GM18909 (cell line): ENCODE measurements around the gene CXCL14.
"Not testable (repeated sequence)": the region's sequence is repeated elsewhere in the genome, so short reads cannot be mapped to it uniquely, and the experiment has no call there.

ENCODE experiments used
- ATAC-seq: cut with Tn5 transposase; IDR thresholded peaks from one replicate; pipeline ENCODE4 v1.9.1; 2021; ENCODE audit warnings: mild to moderate bottlenecking; ENCODE audit not compliant: unreplicated experiment, poor library complexity

The CXCL14 gene

DNA sequence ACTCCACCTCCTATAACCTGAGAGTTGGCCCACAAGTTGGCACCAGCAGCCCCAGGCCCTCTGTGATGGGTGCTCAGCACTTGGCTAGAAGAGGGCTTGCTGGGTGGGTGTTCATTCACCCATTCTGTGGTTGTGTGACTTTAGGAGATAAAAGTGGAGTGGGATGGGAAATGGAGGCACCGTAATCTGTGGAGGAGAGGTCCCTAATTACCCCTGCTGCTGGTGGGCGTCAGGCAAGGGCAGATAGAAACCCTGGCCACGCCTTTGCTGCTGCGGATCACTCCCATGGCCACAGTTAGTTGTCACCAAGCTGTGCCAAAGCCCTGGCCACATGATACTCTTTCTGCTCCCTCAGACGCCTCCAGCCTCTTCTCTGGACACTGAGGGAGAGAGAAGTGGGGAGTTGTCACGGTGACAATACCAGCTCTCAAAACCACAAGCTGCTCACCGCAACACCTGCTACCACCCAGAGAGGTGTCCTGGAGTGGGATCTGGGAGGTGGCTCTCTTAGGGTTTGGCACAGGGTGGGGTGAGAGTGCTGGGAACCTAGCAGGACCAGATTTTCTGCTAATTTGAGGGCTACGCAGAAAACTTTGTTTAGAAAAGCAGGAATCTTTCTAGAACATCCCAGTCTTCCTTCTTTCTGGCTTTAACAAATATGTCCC is 31.1 kb downstream of the CXCL14 start:
- ATAC-seq, result no peak

DNA sequence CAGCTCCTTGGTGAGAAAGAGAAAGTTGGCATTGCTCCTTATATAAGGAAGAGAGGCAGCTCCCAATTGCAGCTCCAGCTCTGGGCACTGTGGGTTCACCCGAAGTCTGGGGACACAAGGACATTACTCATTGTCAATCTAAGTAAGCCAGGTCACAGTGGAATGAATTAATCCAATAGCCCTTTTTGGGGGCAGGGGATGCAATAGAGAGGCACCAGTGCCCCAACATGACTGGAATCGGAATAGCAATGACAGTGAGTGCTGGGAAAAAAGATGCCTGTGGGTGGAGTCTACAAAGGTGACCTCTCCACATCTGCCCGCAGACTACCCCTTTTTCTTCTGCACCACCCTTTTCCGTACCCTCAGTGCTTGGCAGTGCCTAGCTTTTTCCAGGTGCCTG is 31.9 kb downstream of the CXCL14 start:
- no peak for ATAC-seq

DNA sequence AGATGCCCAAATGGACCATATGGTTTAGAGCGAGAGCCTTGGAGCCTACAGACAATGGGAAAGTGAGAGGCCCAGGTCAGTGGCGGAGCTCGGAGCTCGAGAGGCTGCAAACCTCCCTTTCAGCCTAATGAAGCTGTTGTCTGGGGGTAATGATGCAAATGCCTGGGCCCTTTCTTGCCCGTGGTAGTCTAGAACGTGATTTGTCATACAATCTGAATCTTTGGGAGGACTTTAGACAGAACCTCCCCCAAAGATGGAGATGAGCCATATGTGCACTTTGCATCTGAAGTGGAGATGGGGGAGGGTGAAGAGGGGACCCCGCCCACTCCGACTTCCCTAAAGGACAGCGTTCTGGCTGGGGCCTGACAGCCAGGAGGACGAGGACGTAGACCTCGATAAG is 32.7 kb downstream of the CXCL14 start:
- no peak for ATAC-seq

DNA sequence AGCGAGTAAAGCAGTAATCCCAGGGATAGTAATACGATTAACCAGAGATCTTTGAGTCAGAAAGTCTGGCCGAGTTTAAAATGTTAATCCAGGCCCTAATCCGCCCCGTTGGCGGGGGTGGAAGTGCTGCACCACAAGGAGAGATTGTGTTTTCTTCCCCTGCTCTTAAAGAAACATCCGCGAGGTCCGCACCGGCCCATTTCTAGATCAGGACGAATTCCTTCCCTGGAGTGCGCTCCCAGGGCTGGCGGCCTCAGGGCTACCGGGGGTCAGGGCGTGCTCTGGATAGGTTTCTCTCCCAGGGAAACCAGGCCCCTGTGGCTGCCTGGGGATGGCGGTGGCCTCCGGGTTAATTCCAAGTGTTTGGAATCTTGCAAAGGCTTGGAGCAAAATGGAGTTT is 33.7 kb downstream of the CXCL14 start:
- ATAC-seq, result no peak

DNA sequence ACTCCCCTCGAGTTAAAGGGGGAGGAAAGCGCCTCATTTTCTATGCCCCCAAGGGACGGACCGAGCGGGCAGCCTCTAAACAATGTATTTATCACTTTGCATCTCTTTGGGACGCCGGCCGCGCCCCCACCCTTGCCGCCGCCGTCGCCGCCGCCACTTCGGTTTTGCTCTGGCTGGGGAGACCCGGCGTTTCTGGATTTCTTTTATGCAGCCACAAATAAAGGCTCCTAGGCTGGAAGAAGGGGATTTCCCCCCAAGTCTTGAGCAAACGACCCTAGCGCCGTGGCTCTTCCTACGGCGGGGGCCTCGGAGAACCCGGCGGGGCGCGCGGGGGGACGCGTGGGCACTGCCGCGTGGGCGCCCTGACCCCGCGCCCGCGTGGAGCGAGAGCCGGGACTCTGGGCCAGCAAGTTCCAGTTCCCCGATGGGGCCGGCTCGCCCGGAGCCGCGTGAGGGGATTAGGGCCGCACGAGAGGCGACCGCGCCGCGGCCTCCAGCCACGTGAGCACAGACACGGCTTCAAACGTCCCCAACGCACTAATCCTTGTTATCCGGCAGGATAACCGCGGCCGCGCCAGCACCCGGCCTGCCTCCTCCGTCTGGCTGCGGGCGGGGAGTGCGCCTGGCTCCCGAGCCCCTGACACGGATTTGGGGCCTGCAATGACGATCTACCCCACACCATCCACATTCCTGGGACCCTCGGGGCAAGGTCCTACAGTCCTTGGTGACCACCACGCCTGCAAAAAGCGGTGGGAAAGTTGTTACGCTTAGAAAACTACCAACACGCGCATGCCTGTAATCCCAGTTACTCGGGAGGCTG is 35.1 kb downstream of the CXCL14 start:
- ATAC-seq, result no peak

DNA sequence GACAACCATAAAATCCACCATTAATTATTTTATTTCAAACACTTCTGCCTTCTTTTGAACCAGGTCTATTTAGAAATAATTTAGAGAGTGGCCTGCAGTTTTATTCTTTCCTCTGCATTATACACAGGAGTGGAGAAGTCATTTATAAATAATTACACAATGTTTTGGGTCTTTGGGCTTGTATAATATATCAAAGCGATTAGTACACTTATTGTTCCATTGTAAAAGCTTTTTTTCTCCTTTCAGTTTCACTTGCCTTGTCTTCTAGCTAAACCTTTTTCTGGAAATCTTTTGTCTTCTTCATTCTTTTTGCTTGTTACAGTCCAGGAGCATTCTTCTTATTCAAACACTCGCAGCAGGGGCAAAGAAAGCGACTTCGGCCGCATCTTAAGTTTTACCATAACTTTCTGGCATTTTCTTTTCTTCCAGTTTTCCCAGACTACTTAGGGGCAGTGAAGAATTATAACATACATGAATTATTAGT is 35.7 kb downstream of the CXCL14 start:
- no peak for ATAC-seq

DNA sequence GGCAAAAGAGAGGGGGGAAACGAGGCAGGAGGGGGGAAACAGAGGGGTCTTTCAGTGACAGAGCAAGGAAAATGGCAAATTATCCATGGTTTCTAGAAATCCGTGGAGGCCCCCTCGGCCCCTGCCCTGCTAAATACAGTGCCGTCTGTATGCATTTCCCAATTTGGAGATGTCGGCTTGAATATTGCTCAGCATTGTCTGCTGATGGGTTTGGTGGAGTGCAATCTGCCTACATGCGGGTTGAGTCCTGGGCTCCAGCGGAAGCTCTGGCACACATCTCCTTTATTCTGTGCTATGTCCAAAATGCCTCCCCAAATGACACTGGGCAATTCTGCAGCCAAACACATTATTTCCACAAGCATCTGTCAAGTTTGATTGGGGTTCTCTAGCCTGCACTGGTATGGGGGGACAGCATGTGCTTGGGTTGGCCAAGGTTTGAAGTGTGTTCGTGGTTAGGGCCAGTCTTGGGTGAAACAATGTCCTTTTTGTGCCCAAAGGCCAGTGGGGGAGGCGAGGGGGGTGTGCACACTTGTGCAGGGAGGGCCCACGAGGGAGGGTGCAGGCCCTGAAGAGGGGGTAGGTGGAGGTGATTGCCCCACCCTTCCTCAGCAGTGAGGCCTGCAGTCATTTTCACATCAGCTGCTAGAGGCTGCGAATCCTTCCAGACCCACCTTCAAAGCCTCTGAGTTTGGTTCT is 36.8 kb downstream of the CXCL14 start:
- ATAC-seq, result no peak

DNA sequence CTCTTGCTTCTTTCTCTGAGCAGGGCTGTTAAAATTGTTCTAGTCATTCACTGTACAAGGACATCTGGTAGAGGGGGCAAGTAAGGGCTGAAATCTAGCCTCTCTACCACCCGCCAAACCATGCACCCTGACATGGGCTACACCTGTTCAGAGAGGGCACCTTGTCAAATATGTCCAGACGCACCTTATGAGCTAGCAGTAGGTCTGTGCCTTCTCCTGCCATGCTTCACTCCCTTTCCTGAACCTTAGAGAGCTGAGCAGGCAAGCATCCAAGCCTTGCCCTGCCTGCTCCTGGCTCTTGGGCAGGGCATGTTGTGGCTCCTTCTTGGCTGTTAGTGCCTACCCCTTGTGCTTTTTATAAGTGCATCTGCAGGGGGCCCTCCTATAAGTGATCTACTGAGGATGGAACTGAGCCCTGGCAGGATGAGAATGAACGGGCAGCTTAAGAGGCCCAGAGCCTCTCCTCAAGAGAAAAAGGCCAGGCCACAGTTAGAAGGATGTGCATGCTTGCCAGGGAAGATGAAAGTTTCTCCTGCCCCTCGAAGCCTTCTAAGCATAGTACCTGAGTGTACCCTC is 39.3 kb downstream of the CXCL14 start:
- ATAC-seq, result no peak

DNA sequence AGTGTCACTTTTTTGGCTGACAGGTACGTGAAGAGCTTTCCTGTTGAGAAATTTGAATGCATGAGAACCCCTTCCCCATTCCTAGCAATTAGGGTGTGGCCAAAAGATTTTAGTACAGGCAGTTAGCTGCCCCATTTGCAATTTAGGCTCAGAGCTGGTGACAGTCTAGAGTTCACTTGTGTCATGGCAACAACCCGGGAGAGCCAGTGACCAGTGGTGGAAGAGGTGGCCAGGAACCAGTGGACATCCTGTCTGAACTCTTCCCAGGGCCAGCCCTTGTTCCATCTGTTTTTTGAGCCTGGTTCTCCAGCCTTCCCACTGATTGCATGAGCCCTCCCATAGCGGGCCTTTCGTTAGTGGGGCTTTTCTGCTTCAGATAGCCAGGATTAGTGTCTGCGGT is 40.5 kb downstream of the CXCL14 start:
- no peak for ATAC-seq

DNA sequence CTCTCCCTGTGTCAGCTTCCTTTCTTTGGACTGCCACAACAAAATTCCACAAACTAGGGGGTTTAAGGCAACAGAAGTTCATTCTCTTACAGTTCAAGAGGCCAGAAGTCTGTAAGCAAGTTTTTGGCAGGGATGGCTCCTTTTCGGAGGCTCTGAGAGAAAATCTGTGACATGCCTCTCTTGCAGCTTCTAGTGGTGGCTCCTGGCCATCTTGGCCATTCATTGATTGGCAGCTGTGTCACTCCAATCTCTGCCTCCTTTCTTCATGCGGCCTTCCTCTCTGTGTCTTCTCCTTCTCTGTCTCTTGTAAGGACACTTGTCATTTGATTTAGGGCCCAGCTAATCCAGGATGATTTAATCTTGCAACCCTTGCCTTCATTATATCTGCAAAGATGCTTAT is 41.0 kb downstream of the CXCL14 start:
- no peak for ATAC-seq

DNA sequence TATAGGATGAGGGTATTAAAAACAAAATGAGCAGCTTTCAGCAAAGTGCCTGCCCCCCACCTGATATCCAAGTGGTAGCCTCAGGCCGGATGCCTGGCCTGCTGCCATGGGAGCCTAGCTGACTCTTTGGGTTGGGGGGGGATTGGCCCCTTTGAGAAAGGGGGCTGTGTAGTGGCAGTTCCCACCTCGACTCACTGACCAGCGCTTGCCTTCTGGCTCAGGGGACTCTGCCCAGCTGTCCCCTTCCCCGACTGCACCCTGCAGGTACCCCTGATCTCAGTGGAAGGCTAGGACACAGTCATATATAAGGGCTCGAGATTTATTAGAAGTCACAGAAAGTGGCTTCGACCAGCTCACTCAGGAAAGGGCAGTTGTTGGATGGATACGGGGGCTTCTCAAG is 41.5 kb downstream of the CXCL14 start:
- no peak for ATAC-seq

DNA sequence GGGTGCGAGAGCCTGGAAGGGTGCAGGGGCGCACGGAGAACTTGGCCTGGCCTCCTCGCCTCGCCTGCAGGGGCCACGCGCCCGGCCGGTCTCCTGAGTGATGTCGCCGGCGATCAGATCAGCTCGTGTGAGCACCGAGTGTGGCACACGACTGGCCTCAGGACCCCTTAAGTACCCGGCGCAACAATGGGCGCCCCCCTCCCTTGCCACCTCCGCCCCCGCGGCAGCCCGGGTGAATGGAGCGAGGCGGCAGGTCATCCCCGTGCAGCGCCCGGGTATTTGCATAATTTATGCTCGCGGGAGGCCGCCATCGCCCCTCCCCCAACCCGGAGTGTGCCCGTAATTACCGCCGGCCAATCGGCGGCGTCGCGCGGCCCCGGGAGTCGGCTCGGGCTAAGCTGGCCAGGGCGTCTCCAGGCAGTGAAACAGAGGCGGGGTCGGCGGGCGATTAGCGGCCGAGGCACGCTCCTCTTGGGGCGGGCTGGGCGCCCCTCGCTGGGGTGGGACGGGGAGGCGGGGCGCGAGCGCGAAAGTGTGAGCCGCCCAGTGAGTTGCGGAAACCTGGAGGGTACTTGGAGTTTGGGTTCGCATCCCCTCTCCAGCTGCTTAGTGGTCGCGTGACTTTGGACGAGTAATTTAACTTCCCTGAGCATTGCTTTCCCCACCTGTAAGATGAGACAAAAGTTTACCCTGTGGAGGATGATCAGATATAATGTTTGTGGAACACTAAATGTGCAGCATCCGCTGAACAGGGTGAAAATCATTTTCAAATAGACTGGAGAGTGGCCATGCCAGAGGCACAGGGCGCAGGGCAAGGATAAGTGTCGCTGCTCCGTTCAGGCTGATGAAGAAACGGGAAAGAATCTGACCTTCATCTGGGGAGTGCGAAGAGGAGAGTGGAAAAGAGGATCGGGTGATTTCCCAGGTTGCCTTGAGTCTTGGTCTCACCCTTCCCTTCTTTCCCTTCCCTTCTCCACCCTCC is 42.7 kb downstream of the CXCL14 start, which contains the start of gene NEUROG1:
NEUROG1 (minus strand) TSS at position 145 of the 982 bp plus-strand sequence. CDS start 274 bp downstream, outside the sequence.
- no peak for ATAC-seq

DNA sequence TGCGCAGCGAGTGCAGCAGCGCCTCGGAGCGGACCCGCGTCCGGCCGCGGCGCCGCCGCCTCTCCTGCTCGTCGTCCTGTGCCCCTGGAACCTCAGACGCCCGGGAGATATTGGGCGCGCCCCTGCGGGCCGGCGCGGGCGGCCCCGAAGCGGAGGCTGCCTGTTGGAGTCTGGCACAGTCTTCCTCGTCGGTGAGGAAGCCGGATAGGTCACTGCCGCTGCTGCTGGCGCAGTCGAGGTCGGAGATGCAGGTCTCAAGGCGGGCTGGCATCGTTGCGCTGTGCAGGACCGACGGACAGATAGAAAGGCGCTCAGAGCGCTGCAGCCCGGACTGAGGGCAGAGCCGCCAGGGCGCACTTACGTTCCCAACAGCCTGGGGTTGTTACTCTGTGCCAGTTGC is 43.4 kb downstream of the CXCL14 start:
- ATAC-seq, result no peak

DNA sequence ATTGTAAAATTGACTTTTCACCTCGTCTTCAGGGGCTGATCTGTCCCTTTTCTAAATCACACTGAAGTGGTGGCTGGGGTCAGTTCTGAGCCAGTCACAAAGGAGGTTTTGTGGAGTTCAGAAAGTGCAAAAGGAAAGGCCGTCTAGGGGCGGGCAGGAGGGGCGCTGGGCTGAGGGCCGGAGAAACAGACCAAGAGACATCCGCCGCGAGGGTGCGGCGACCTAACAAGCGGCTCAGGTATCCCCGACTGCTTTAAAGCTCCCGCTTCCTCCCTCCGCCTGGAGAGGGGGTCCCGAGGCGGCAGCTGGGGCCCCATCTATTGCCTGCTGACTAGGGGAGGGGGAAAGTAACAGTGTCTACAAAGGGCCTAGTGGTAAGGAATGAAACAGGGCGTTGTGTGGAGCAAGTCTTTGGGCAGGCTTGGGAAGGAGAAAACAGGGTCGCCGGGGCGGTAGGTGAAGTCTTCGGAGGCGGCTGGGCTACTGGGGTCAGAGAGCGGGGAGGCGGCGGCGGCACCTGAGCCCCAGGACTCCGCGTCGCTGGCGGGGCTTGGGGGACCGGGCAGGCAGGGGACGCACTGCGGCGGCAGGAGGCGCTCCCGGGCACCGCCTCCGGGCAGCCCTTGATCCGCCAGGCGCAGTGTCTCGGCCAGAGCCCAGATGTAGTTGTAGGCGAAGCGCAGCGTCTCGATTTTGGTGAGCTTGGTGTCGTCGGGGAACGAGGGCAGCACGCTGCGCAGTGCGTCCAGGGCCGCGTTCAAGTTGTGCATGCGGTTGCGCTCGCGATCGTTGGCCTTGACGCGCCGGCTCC is 44.0 kb downstream of the CXCL14 start:
- no peak for ATAC-seq

DNA sequence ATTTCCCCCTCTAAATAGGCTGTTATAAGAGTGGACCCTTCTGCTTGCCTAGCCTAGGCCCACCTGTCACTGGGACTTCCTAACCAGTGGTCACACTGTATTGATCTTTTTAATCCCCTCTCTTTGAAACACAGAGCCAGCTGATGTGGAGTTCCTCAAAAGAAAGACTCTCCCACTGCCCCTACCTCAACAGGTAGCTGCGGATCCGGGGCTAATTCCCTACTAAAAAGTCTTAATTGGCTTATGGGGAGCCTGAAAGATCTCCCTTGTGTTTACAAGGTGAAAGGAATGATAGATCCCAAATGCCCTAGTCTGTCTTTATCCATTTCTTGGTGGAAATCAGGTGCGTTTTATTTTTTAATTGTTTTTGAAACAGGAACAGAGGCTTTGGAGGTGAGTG is 45.0 kb downstream of the CXCL14 start:
- no peak for ATAC-seq

DNA sequence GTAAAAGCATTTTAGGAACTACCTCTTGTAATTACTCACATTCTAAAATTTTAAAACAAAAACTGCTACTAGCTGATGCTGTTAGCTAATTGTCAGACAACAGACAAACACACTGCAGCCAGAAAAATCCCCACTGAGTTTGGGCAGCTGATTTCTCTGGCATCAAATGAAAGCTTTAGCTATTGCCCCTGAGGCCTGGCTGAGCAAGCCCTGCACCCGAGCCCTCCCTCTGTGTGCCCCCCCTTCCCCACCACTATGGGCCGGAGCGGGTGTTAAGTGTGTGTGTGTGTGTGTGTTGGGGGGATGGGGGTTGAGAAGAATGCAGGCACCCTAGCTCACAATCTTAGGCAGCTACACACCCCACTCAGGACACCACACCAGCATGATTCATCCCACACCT is 45.5 kb downstream of the CXCL14 start:
- no peak for ATAC-seq

DNA sequence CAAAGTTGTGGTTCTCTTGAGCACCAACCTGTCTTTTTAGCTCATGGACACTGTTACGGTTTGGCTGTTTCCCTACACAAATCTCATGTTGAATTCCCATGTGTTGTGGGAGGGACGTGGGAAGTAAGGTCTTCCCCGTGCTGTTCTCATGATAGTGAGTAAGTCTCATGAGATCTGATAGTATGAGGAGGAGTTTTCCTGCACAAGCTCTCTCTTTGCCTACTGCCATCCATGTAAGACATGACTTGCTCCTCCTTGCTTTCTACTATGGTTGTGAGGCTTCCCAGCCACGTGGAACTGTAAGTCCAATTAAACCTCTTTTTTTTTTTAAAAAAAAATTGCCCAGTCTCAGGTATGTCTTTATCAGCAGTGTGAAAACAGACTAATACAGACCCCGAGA is 49.2 kb downstream of the CXCL14 start:
- ATAC-seq, result not testable (repeated sequence)

DNA sequence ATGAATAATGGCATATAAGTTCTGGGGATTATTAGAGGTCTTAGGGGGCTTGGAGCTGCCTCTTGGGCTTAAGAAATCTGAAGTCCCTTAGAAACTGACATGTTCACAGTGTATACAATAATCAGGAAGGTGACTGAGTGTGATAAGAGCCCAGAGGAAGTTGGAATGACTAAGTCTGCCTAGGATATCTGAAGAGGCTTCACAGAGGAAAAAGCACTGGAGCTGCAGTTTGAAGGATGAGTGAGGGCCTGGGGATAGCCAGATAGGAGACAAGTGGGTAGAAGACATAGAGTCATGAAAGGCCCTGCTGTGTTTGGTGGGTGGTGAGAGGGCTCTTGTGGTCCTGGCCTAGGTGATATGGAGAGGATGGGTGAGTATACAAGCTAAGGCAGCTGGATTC is 51.9 kb downstream of the CXCL14 start:
- ATAC-seq, result no peak

DNA sequence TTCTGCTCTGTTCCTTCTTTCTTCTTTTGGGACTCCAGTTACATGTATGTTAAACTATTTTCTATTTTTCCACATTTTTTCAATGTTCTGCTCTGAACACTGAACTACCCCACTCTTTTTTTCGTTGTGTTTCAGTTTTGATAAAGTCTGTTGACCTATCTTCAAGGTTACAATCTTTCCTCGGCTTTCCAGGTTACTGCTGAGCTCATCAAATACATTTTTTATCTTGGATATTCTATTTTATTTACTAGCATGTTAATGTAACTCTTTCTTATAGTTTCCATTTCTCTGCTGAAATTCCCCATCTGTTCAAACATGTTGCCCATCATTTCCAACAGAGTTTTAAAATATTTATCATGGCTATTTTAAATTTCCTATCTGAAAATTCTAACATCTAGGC is 56.8 kb downstream of the CXCL14 start:
- ATAC-seq, result no peak
